SK-N-MC (cell line): Measurements from ENCODE around the gene MALRD1.

Experiments
- EZH2 ChIP-seq: fragments of 200-600 bp; sonication (generic); IDR thresholded peaks from one replicate; pipeline ENCODE4 v1.6.1; 2017; ENCODE audit warnings: antibody characterized with exemption
- FOXP2 ChIP-seq: optimal IDR thresholded peaks from 2 replicates; pipeline ENCODE3; 2011; ENCODE audit warnings: mild to moderate bottlenecking, moderate library complexity; ENCODE audit not compliant: insufficient read depth; ENCODE audit errors: extremely low read length, control extremely low read depth
- POLR2AphosphoS5 ChIP-seq: IDR thresholded peaks from 2 replicates; pipeline ENCODE4 v1.6.1; 2012; ENCODE audit warnings: mild to moderate bottlenecking, low read depth, low read length, borderline replicate concordance

DNA sequence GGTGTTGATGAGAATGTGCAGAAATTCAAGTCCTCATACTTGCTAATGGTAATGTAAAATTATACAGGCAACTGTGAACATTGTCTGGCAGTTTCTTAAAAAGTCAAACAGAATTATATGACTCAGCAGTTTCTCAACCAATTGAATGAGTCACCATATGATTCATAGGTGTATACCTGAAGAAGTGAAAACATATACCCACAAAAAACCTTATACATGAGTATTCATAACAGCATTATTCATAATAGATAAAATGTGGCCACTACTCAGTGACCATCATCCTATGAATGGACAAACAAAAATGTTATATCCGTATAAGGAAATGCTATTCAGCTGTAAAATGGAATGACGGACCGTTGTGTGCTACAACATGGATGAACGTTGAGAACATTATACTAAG lies 253.5 kb downstream of the MALRD1 start:
- TF ChIP-seq POLR2AphosphoS5 (no peak), EZH2 (no peak), FOXP2 (no peak)
